Erythroblast (primary cell): ENCODE results near the gene HOXB1.

Source experiments
- GATA1 ChIP-seq: IDR thresholded peaks from 2 replicates; pipeline ENCODE4 v1.6.1; 2011; ENCODE audit warnings: low read depth, mild to moderate bottlenecking, control low read depth, low read length, moderate library complexity
- POLR2A ChIP-seq: IDR thresholded peaks from 2 replicates; pipeline ENCODE4 v1.6.1; 2011; ENCODE audit warnings: mild to moderate bottlenecking, low read length

- TF ChIP-seq POLR2A = no peak
- no peak for TF ChIP-seq GATA1
These were observed 39.1 kb downstream of the HOXB1 start for GRCh38 chr17:48491527-48492273.
